ENCODE results near the gene PRPH.

The PRPH gene

GRCh38 chr12:49328816-49329215, 33.9 kb downstream of the PRPH start:
- Histone ChIP-seq H3K36me3 (replicated peaks) (no peaks in the 10 kb centered on the region), H3K4me3 (ENCODE audit: low read depth, low read length) (no peak overlapping the region), H3K27ac (no peak overlapping the region), H3K27me3 (replicated peaks) (peaks cover 6% of the 10 kb centered on the region)
- no peak for DNase-seq
- no peak for TF ChIP-seq CTCF (IDR thresholded peaks at IDR 0.05; ENCODE audit: low read depth, low read length, missing control alignments)
- in situ Hi-C loops (cut with HindIII; ENCODE audit: low pct_ligation_motif_present, low sequenced_read_pairs) = no loop called here

- no peak for TF ChIP-seq CTCF (IDR thresholded peaks at IDR 0.05; ENCODE audit: low read depth, low read length, missing control alignments)
- H3K27me3 ChIP-seq (replicated peaks) = peaks cover 12% of the 10 kb centered on the region
- no peak for DNase-seq
- in situ Hi-C loops (cut with HindIII; ENCODE audit: low pct_ligation_motif_present, low sequenced_read_pairs) = no loop called here
- no peaks in the 10 kb centered on the region for H3K36me3 ChIP-seq (replicated peaks)
- no peak overlapping the region for H3K27ac ChIP-seq
- H3K4me3 ChIP-seq (ENCODE audit: low read depth, low read length) = no peak overlapping the region
These were observed 35.2 kb downstream of the PRPH start for GRCh38 chr12:49330032-49330619.

GRCh38 chr12:49330631-49331379, 35.9 kb downstream of the PRPH start:
- no peaks in the 10 kb centered on the region for H3K36me3 ChIP-seq (replicated peaks)
- H3K27ac ChIP-seq = no peak overlapping the region
- H3K27me3 ChIP-seq (replicated peaks) = peaks cover 19% of the 10 kb centered on the region
- no peak overlapping the region for H3K4me3 ChIP-seq (ENCODE audit: low read depth, low read length)
- no peak for DNase-seq
- no peak for TF ChIP-seq CTCF (IDR thresholded peaks at IDR 0.05; ENCODE audit: low read depth, low read length, missing control alignments)
- in situ Hi-C loops (cut with HindIII; ENCODE audit: low pct_ligation_motif_present, low sequenced_read_pairs) = no loop called here

GRCh38 chr12:49331380-49332222, 36.7 kb downstream of the PRPH start:
- peak; percentile 74 for DNase-seq
- no peak overlapping the region for H3K27ac ChIP-seq
- H3K4me3 ChIP-seq (ENCODE audit: low read depth, low read length) = no peak overlapping the region
- peaks cover 27% of the 10 kb centered on the region for H3K27me3 ChIP-seq (replicated peaks)
- no peaks in the 10 kb centered on the region for H3K36me3 ChIP-seq (replicated peaks)
- in situ Hi-C loops (cut with HindIII; ENCODE audit: low pct_ligation_motif_present, low sequenced_read_pairs) = no loop called here
- peak; percentile 94 for TF ChIP-seq CTCF (IDR thresholded peaks at IDR 0.05; ENCODE audit: low read depth, low read length, missing control alignments)

GRCh38 chr12:49332441-49332861, 37.5 kb downstream of the PRPH start:
- Histone ChIP-seq H3K4me3 (ENCODE audit: low read depth, low read length) (no peak overlapping the region), H3K27me3 (replicated peaks) (peaks cover 31% of the 10 kb centered on the region), H3K36me3 (replicated peaks) (no peaks in the 10 kb centered on the region), H3K27ac (no peak overlapping the region)
- no peak for TF ChIP-seq CTCF (IDR thresholded peaks at IDR 0.05; ENCODE audit: low read depth, low read length, missing control alignments)
- DNase-seq = no peak
- in situ Hi-C loops (cut with HindIII; ENCODE audit: low pct_ligation_motif_present, low sequenced_read_pairs) = no loop called here
